Activated T-cell treated with anti-CD3 and anti-CD28 coated beads, Interleukin-2, amount 50 U/mL, for 4 hours (primary cell): ENCODE data around the gene CMSS1. TPM values are rescaled to one million over a fixed set of nuclear protein-coding genes. Genes with fewer than 3 reads are reported as not detected.
A peak's percentile ranks its signal among the peaks of the same experiment; 100 is the strongest.
"Not testable (repeated sequence)": the region's sequence is repeated elsewhere in the genome, so short reads cannot be mapped to it uniquely, and the experiment has no call there.

Source experiments
- ATAC-seq, 2 donors: fragments of 200-7000 bp; cut with Tn5 transposase; one replicate each; pipeline ENCODE4 v1.10.0; 2021
- DNase-seq: peaks from one replicate; pipeline ENCODE4 v3.0.0-alpha.2; 2020
- H3K27me3 Mint-ChIP-seq: one replicate; pipeline ENCODE4 v1.8.0; 2021; ENCODE audit warnings: low read depth, mixed read lengths
- H3K36me3 Mint-ChIP-seq: one replicate; pipeline ENCODE4 v1.8.0; 2022; ENCODE audit warnings: mixed read lengths; ENCODE audit not compliant: insufficient read depth
- H3K4me1 Mint-ChIP-seq: one replicate; pipeline ENCODE4 v1.8.0; 2021; ENCODE audit warnings: low read depth, mixed read lengths
- H3K4me3 Mint-ChIP-seq: one replicate; pipeline ENCODE4 v1.8.0; 2021; ENCODE audit warnings: mild to moderate bottlenecking, moderate library complexity, mixed read lengths
- H3K9me3 Mint-ChIP-seq: one replicate; pipeline ENCODE4 v1.8.0; 2021; ENCODE audit warnings: mixed read lengths
- total RNA-seq, 3 donors: library from RNA; stranded (reverse); gene quantifications; one replicate each; pipeline ENCODE4 v1.2.1, GENCODE V29; 2021

CMSS1 gene
- total RNA-seq, 3 donors from 2014 or later, result 126 to 157 (median 136) TPM

DNA sequence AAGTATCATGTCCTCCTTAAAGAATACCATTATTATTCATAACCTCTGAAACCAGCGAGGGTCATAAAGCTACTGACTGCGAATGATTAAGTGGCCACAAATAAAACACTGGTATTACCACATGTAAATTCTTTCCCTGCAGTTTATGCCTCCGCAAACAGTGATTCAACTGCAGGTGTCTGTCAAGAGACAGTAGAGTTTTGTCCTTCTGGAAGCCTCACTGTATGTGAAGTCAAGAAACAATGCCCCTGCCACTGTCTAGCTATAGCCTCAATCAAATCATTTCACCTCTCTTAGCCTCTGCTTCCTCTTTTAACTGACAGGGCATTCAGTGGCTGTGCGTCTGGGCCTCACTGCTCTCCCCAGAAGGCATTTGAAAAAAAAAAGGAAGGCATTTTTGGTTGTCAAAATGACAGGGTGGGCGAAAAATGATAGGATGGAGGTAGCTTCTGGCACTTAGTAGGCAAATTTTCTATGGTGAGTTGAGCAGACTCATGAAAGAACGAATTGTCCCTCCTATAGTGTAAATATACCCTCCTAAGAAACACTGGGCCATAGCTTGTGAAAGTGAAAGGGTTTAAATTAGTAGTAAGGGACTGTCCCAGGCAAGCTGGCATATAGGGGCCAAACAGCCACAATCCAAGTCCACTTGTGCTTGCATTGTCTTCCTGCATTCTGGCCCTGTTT is 229.9 kb downstream of the CMSS1 start:
- Mint-ChIP-seq H3K4me1 (peaks cover 11% of the 10 kb centered on the region), H3K27me3 (no peaks in the 10 kb centered on the region), H3K9me3 (no peaks in the 10 kb centered on the region), H3K36me3 (peaks cover 1% of the 10 kb centered on the region), H3K4me3 (no peak overlapping the region)
- DNase-seq (no peak), ATAC-seq (peak; percentile 60 to 91)

DNA sequence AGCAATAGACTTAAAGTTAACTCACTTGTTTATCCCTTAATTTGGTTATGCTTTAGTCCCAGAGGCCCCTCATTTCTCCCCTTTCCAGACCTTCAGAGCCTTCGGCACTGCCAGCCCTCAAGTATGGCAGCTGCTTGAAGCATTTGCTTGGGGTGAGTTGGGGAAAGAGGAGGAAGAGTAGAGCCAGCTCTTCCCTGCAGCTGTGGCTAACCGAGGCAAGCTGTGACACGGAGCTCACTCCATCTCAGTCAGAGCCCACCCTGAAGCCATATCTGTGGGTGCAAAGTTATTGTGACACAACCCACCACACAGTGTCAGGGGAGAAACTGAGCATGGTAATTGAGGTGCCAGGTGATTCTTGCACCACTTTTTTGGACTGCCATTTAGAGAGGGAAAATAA is 230.6 kb downstream of the CMSS1 start:
- Mint-ChIP-seq H3K36me3 (peaks cover 1% of the 10 kb centered on the region), H3K4me1 (peaks cover 11% of the 10 kb centered on the region), H3K4me3 (no peak overlapping the region), H3K9me3 (no peaks in the 10 kb centered on the region), H3K27me3 (no peaks in the 10 kb centered on the region)
- ATAC-seq (no peak), DNase-seq (no peak)

DNA sequence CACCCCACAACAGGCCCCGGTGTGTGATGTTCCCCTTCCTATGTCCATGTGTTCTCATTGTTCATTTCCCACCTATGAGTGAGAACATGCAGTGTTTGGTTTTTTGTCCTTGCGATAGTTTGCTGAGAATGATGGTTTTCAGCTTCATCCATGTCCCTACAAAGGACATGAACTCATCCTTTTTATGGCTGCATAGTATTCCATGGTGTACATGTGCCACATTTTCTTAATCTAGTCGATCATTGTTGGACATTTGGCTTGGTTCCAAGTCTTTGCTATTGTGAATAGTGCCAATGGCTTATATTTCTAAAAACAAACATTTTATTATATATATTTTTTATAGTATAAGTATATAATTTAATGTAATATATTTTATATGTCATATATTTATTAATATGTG is 233.9 kb downstream of the CMSS1 start:
- not testable (repeated sequence) for H3K4me3 Mint-ChIP-seq, H3K36me3 Mint-ChIP-seq, H3K27me3 Mint-ChIP-seq, H3K9me3 Mint-ChIP-seq, DNase-seq, H3K4me1 Mint-ChIP-seq, ATAC-seq

DNA sequence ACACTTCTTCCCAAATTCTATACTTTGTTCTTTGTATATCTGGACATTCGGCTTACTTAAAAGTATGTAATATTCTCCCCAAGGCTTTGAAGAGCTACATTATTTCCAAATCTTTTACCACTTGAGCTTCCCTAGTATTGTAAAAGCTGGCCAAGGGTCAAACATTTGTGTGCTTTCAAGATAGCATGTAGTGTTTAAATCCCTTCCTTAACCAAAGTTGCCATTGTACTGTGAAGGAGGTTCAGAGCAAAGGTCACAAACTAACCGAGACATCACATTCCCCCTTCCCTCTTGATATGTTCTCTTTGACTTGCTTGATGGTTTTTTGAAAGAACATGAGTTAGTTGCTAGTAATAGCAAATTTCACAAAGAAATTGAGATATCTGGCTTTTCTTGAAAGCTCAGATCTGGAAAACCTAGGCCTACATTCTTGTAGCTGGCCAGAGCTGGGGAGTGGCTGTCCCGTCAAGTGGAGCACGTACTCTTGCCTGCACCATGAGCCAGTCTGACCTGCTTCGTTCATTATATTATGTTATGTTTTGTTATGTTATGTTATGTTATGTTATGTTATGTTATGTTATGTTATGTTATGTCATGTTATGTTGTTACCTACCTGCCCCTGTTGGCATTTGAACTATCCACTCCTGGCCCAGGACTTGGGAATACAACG is 236.4 kb downstream of the CMSS1 start:
- DNase-seq (no peak), ATAC-seq (no peak)
- no peak overlapping the region for H3K4me3 Mint-ChIP-seq
- H3K4me1 Mint-ChIP-seq, result no peaks in the 10 kb centered on the region
- H3K27me3 Mint-ChIP-seq, result no peaks in the 10 kb centered on the region
- no peaks in the 10 kb centered on the region for H3K9me3 Mint-ChIP-seq
- H3K36me3 Mint-ChIP-seq, result peaks cover 6% of the 10 kb centered on the region

DNA sequence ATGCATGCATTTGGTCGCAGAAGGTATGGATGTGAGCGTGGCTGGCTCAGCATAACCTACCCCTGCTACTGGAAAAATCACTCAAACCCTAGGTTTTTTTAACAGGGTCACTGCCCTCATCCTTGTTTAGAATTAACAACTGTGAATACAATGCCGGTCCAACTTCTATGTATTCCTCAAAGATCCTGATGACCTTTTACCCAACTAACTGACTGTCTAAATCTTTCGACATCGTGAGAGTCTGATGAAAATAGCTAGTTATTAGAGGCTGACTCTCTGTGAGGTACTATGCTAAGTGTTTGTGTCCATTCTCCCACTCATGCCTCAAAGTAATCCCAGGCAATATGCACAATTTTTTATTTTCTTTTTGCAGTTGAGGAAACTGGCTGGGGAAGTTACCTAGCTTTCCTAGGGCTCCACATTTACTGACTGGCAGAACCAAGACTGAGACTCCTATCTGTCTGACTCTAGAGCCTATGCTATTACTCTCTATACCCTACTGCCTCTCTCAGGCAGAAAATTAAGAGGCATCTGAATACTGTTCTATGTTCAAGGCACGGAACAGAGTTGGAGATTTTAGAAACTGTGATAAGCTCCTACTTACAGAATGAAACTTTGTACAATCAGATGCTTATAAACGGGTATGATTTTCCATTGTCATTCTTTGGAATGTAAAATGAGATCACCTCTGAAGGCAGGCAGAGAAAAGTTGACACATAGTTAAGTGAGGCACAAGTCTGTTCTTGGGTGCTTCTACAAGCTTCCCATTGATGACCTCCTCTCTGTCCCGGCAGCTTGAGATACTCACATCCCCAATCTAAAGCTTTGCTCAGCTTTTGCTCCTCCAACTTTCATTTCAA is 240.3 kb downstream of the CMSS1 start:
- DNase-seq (no peak), ATAC-seq (no peak)
- H3K9me3 Mint-ChIP-seq, result no peaks in the 10 kb centered on the region
- H3K36me3 Mint-ChIP-seq, result peaks cover 7% of the 10 kb centered on the region
- no peaks in the 10 kb centered on the region for H3K27me3 Mint-ChIP-seq
- no peak overlapping the region for H3K4me3 Mint-ChIP-seq
- H3K4me1 Mint-ChIP-seq, result peaks cover 9% of the 10 kb centered on the region

DNA sequence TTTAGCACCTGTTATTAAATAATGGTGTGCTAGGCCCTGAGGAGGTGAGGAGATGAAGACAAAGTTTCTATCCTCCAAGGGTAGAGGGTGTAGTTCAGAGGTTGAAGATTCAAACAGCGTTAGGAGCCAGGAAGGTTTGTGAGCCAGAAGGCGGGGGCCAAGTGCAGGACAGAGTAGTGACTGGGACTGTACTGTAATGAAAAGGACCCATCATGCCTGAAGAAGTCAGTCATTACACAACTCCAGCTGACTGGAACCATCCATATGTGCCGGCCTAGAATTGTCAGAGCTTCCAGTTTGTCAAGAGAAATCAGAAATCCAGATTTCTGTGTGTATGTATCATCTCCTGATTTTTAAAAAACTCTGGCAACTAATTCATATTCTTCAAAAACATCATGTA is 241.8 kb downstream of the CMSS1 start:
- no peaks in the 10 kb centered on the region for H3K9me3 Mint-ChIP-seq
- H3K4me3 Mint-ChIP-seq, result no peak overlapping the region
- H3K36me3 Mint-ChIP-seq, result peaks cover 7% of the 10 kb centered on the region
- peaks cover 9% of the 10 kb centered on the region for H3K4me1 Mint-ChIP-seq
- H3K27me3 Mint-ChIP-seq, result no peaks in the 10 kb centered on the region
- ATAC-seq (no peak), DNase-seq (no peak)

DNA sequence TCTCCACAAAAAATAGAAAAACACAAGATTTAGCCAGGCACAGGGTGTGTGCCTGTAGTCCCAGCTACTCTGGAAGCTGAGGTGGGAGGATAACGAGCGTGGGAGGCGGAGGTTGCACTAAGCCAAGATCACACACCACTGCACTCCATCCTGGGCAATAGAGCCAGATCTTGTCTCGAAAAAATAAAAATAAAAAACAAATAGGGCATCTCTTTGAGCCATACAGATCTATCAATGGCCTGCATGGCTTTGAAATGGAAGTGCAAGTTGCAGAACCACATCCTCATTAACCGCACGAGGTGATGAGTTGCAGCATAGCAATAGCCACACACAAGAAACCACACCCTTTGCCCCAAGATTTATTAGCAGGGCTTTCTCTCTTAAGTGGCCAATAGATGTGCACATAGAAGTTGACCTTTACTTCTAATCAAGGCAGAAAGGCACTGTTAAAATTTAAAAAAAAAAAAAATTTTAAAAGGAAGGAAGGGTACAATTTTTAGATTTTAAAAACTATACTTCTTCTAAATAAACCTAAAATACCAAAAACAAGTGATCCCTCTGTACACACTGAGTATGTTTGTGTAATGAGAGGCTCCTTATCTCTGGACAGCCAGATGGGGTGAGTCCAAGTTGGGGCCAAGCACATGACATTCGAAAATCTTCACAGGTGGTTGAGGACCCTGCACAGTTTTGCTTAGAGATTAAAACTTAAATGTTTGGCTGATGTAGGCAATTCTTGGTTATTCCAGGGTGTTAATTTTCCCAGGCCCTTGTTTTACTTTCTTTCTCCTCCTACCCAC is 243.2 kb downstream of the CMSS1 start:
- Mint-ChIP-seq H3K4me3 (no peak overlapping the region), H3K27me3 (no peaks in the 10 kb centered on the region), H3K4me1 (peaks cover 9% of the 10 kb centered on the region), H3K9me3 (no peaks in the 10 kb centered on the region), H3K36me3 (peaks cover 3% of the 10 kb centered on the region)
- DNase-seq (no peak), ATAC-seq (no peak)

DNA sequence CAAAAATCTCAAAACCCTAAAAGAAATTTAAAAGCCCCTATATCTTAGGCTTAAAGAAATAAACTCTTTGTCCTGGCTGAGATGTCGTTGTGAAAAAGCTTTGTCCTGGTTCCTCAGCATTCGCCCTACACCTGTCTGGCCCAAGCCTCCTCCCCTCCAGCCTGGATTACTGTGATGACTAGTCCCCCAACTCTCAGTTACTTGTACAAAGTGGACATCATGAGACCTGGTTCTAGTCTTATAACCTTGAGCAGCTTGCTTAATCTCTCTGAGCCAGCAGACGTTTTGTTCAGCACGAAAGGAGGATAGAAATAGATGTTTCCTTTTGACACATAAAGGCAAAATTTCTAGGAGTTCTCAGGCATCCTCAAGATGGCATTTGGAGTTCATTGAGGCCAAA is 245.0 kb downstream of the CMSS1 start:
- Mint-ChIP-seq H3K27me3 (no peaks in the 10 kb centered on the region), H3K36me3 (peaks cover 3% of the 10 kb centered on the region), H3K4me1 (peaks cover 9% of the 10 kb centered on the region), H3K4me3 (no peak overlapping the region), H3K9me3 (no peaks in the 10 kb centered on the region)
- DNase-seq (no peak), ATAC-seq (no peak)

DNA sequence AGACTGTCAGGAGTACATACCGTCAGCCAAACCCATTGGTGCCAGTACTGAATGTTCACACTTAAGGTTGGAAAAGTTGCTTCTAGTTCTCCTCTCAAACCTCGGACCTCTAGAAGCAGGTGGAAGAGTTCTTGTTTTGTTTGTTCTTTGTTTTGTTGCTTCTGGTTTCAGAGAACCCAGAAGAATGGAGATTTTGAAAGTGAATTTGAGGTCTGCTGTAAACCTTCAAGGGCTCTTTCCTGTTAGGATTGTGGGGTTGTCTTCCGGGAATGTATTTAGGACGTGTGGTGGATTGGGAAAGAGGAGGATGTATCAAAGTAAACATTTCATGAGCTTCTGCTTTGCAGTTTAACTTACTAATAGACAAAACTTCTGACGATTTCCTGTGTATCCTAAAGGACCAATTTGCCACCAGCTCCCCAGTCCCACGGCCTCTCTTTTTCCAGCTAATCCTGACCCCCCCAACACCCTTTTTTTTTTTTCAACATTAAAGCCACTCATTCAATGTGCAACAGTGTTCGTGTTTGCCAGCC is 246.3 kb downstream of the CMSS1 start:
- H3K4me1 Mint-ChIP-seq, result peaks cover 12% of the 10 kb centered on the region
- no peaks in the 10 kb centered on the region for H3K27me3 Mint-ChIP-seq
- H3K4me3 Mint-ChIP-seq, result no peak overlapping the region
- ATAC-seq, result no peak
- H3K36me3 Mint-ChIP-seq, result peaks cover 3% of the 10 kb centered on the region
- no peaks in the 10 kb centered on the region for H3K9me3 Mint-ChIP-seq
- no peak for DNase-seq

DNA sequence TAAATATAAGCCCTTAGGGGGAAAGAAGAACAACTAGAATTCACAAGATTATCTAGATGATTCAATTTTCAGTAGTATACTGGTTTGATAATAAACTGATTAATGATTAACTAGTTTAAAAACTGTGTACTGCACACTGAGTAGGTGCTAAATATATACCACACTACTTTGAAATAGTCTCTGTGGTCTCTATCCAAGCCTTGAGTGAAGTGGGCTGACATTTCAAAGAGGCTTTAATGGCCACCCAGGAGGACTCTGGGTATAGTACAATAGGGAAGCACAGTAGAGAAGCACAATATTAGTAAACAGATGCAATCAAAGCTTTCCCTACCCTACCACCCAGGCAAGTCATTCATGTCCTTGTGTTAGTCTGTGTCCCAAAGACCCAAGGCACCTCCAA is 249.9 kb downstream of the CMSS1 start:
- H3K9me3 Mint-ChIP-seq, result no peaks in the 10 kb centered on the region
- H3K4me1 Mint-ChIP-seq, result peaks cover 21% of the 10 kb centered on the region
- H3K36me3 Mint-ChIP-seq, result no peaks in the 10 kb centered on the region
- ATAC-seq (no peak), DNase-seq (no peak)
- no peak overlapping the region for H3K4me3 Mint-ChIP-seq
- no peaks in the 10 kb centered on the region for H3K27me3 Mint-ChIP-seq

DNA sequence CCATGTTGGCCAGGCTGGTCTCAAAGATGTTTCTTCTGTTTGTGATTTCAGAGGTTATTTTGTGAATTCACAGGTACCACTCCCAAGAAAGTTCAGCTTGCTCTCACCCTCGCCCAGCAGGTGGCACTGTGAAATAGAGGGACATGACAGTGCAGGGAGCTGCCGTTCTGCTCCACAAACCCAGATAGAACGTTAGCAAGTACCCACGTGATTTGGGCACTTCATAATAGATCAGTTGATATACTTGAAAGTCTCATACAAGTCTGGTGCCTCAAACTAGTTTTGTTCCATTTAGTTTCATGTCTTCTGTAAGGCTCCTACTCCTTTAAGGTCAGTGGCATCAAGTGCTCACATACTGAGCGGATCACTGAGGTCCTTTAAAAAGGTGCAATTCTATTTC is 251.2 kb downstream of the CMSS1 start:
- Mint-ChIP-seq H3K4me1 (peaks cover 33% of the 10 kb centered on the region), H3K27me3 (no peaks in the 10 kb centered on the region), H3K4me3 (no peak overlapping the region), H3K9me3 (no peaks in the 10 kb centered on the region), H3K36me3 (no peaks in the 10 kb centered on the region)
- peak; percentile 81 to 89 for ATAC-seq
- DNase-seq, result peak; percentile 69

DNA sequence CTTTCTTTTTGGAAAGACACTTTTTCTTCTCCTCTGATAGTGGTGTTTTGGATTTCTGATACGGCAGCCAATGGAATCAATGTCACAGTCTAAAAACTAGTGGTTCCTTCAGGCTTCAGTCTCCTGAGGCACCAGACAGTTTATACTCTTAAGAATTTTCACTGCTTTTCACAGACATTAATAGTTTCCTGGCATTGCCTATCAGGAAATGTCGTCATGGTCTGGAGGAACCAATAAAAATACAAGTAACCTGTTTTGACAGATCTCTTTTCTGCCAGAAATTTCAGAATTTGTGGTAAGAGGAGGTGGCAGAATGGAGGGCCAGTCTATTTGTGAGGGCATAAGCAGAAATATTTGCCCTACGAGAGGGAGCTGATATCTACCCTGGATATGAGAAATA is 251.8 kb downstream of the CMSS1 start:
- Mint-ChIP-seq H3K4me1 (peaks cover 38% of the 10 kb centered on the region), H3K9me3 (no peaks in the 10 kb centered on the region), H3K4me3 (no peak overlapping the region), H3K27me3 (no peaks in the 10 kb centered on the region), H3K36me3 (no peaks in the 10 kb centered on the region)
- no peak for ATAC-seq
- no peak for DNase-seq

DNA sequence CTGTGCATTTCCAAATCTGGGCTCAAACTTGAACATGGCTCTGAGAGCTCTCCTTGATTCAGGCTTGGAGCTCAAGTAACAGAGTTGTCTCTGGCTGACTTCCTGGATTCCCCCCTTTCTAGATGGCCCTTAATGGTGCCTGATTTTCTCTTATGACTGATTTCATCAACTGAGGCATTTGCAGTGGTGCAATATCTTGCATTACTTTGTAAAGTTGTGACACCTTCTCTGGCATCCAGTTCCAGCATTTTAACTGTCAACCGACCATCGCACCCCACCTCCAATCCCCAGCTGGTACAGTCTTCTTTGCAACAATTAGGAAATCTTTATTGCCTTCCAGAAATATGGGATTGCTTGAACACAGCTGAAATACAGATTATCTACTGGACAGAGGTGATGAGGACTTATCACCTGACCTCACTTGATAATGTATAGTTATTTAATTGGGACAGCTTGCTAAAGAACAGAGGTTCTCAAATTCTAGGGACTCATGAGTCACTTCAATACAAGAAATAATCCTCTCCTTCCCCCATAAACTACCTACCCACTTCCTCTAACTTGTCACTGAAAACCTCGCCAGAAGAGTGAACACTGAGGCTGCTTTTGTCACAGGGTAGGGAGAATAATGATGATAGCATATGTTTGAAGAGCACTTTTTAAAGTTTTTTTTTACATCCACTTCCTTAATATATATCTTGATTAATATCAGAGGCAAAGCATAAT is 254.8 kb downstream of the CMSS1 start:
- Mint-ChIP-seq H3K4me1 (peaks cover 52% of the 10 kb centered on the region), H3K36me3 (peaks cover 6% of the 10 kb centered on the region), H3K27me3 (no peaks in the 10 kb centered on the region), H3K4me3 (no peak overlapping the region), H3K9me3 (no peaks in the 10 kb centered on the region)
- ATAC-seq (peak; percentile 56 to 63), DNase-seq (no peak)
